ENCODE data around the gene KCNH3.
A peak's percentile ranks its signal among the peaks of the same experiment; 100 is the strongest.
"Not testable (repeated sequence)": the region's sequence is repeated elsewhere in the genome, so short reads cannot be mapped to it uniquely, and the experiment has no call there.

KCNH3 gene

GRCh38 chr12:49538510-49539403 lies at the start of gene KCNH3:
Gene KCNH3 (plus strand): TSS chr12:49539030. CDS start chr12:49539417, 387 bp downstream.
- peak; percentile 88 for DNase-seq

- no peak for DNase-seq
Observed at GRCh38 chr12:49489154-49489553, 49.7 kb upstream of the KCNH3 start.

- DNase-seq, result no peak
Observed at GRCh38 chr12:49489720-49490119, 49.1 kb upstream of the KCNH3 start.

GRCh38 chr12:49491823-49492222 lies 47.0 kb upstream of the KCNH3 start:
- no peak for DNase-seq

GRCh38 chr12:49493900-49494299 lies 44.9 kb upstream of the KCNH3 start:
- DNase-seq, result no peak

- DNase-seq, result no peak
Observed at GRCh38 chr12:49496417-49497360, 42.1 kb upstream of the KCNH3 start.

- DNase-seq, result no peak
Observed at GRCh38 chr12:49501895-49502294, 36.9 kb upstream of the KCNH3 start.

GRCh38 chr12:49502590-49502989 lies 36.2 kb upstream of the KCNH3 start:
- DNase-seq, result no peak

GRCh38 chr12:49503674-49504180 lies 35.1 kb upstream of the KCNH3 start:
- DNase-seq, result no peak

- DNase-seq, result no peak
Observed at GRCh38 chr12:49505672-49506071, 33.2 kb upstream of the KCNH3 start.

- no peak for DNase-seq
Observed at GRCh38 chr12:49507139-49507538, 31.7 kb upstream of the KCNH3 start.

GRCh38 chr12:49509681-49510080 lies 29.1 kb upstream of the KCNH3 start:
- DNase-seq, result not testable (repeated sequence)

GRCh38 chr12:49511410-49511809 lies 27.4 kb upstream of the KCNH3 start:
- DNase-seq, result no peak

- no peak for DNase-seq
Observed at GRCh38 chr12:49512546-49512945, 26.3 kb upstream of the KCNH3 start.

GRCh38 chr12:49515266-49515665 lies 23.6 kb upstream of the KCNH3 start:
- no peak for DNase-seq

- no peak for DNase-seq
Observed at GRCh38 chr12:49518914-49519573, 19.8 kb upstream of the KCNH3 start.

- DNase-seq, result no peak
Observed at GRCh38 chr12:49519574-49519936, 19.3 kb upstream of the KCNH3 start.

- DNase-seq, result no peak
Observed at GRCh38 chr12:49521389-49521788, 17.4 kb upstream of the KCNH3 start.

- peak; percentile 22 for DNase-seq
Observed at GRCh38 chr12:49524660-49525324, 14.0 kb upstream of the KCNH3 start.

- no peak for DNase-seq
Observed at GRCh38 chr12:49525942-49526341, 12.9 kb upstream of the KCNH3 start.

- DNase-seq, result no peak
Observed at GRCh38 chr12:49527361-49528130, 11.3 kb upstream of the KCNH3 start.

GRCh38 chr12:49529414-49529813 lies 9.4 kb upstream of the KCNH3 start:
- DNase-seq, result no peak

All from islet precursor cell (in vitro differentiated cells).